GM19240 (cell line): Measurements from ENCODE around the gene CSRNP2.
"Not testable (repeated sequence)": the region's sequence is repeated elsewhere in the genome, so short reads cannot be mapped to it uniquely, and the experiment has no call there.

Experiments used
- DNase-seq: peaks from one replicate; pipeline ENCODE4 v3.0.0; 2011; ENCODE audit warnings: low spot score; ENCODE audit not compliant: insufficient read length

Gene CSRNP2, protein sequence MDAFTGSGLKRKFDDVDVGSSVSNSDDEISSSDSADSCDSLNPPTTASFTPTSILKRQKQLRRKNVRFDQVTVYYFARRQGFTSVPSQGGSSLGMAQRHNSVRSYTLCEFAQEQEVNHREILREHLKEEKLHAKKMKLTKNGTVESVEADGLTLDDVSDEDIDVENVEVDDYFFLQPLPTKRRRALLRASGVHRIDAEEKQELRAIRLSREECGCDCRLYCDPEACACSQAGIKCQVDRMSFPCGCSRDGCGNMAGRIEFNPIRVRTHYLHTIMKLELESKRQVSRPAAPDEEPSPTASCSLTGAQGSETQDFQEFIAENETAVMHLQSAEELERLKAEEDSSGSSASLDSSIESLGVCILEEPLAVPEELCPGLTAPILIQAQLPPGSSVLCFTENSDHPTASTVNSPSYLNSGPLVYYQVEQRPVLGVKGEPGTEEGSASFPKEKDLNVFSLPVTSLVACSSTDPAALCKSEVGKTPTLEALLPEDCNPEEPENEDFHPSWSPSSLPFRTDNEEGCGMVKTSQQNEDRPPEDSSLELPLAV

DNA sequence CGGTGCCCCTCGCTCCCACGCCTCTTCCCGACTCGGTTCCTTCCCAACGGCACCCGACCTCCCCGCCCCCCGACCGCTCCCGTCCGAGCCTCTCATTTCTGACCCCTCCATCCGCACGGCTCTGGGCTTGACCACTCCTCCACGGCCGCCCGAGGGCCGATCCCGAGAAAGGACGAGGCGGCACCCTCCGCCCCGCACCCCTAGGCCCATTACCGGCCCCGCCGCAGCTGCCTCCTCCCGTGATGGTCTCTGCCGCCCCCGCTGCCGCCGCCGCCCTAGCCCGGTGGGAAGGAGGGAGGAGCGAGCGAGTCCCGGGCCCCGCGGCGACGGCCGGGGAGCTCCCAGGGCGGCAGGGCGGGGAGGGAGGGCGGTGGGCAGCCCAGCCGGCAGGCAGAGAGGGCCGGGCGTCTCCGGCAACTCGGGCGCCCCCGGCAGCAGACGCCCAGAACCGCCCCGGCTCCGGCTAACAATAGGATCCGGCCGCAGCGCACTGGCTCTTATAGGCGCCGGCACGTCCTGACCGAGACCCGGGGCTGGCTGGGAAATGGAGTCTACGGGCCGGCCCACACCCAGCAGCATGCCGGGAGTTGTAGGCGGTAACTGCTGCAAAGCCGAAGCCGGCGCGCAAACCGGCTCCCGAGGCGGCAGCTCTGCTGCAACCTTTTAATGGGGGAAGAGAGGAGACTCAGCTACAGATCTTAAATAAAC lies at the start of gene CSRNP2:
CSRNP2 (minus strand) TSS at position 471 of the 708 bp plus-strand sequence. CDS start 7,035 bp downstream, outside the sequence.
- DNase-seq = peak; percentile 93

DNA sequence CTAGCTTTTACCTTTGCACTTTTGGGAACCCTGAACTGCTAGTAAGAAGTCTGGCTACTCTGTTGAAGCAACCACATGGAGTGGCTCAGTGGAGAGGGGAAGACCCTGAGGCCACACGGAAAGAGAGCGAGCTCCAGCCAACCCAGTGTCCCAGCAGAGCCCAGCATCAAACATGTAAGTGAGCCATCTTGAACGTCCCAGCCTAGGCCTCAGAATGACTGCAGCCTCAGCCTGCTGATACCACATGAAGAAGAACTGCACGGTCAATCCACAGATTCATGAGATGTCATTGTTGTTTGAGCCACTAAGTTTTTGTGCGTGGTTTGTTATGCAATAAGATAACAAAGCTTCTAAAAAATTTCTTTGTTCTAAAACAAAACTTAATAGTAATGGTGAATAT lies 49.3 kb upstream of the CSRNP2 start:
- no peak for DNase-seq

DNA sequence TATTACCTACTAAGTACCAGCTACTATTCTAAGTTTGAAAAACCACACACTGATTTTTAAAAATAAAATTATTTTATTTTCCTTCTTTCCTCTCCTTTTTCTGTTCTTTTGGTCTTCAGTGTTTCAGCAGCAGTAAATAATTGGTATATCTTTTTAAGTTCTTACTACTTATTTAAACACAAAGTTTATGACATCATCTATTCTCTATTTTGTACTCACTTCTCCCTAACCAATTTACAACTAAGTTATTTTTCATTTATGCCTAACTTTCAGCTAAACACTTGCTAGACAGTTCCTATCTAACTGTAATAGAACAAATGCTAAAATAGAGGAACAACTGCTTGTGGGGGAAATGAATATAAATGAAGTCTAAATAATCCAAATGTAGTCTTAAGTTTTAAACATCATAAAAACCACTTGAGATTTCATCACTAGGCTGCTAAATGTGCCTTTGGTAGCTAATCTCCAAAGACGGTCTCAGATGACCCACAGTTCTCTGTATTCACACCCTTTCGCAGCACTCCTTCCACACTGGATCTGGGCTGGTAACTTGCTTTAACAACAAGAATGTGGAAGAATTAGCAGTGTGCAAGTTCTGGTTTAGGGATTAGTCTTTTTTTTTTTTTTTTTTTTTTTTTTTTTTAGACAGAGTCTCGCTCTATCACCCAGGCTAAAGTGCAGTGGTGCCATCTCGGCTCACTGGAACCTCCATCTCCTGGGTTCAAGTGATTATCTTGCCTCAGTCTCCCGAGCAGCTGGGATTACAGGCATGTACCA lies 48.5 kb upstream of the CSRNP2 start:
- no peak for DNase-seq

DNA sequence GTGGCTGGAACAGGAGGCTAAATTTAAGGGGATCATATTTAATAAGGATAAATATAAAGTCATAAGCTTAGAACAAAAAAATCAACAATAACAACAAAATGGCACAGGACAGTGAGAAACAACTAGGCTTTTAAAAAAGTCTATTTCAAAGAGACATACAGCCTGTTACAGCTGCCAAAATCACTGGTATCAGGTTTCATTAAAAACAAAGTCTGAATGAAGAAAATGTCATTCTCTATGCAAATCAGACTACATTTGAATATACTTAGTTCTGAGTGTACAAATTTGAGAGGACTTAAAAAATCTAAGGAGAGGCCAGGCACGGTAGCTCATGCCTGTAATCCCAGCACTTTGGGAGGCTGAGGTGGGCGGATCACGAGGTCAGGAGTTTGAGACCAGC lies 45.5 kb upstream of the CSRNP2 start:
- no peak for DNase-seq

GRCh38 chr12:51127050-51127729 lies 43.8 kb upstream of the CSRNP2 start:
- DNase-seq = no peak

DNA sequence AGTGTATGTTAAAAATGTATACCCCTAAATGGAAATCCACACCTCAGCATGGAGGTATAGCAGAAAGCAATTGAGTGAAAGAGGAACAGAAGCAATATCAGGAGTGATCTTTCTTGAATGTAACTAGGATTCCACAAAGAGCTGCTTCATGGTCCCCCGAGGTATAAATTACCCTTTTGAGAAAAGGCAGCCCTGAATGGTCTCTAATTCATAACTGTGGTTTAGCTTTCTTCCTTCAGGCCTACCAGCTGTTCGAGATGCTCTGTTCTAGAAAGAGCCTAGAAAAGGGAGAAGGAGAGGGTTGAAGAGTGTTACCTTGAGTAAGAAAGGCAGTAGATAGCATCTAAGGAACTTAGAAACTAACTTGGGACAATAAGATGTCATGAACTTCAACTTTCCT lies 42.9 kb upstream of the CSRNP2 start:
- DNase-seq = no peak

- no peak for DNase-seq
Observed at GRCh38 chr12:51124504-51124903, 41.1 kb upstream of the CSRNP2 start.

DNA sequence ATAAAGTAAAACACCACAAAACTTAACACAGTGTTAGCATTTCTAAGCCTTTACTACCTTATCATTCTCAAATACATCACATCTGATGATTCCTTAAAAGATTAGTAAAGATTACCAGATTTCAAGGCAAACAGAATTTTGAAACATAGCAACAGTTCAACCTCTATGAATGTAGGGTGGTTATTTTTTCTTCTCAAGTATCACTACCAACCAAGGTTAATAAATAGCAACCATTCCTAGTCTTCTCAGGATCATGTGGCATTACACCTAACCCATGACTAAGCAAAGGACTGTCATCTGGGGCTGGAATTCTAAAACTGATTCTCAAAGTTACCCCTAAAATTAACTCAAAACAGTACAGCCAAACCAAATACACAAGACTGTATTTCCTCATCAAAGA lies 39.4 kb upstream of the CSRNP2 start:
- DNase-seq = no peak

GRCh38 chr12:51118706-51119105 lies 35.3 kb upstream of the CSRNP2 start:
- DNase-seq = no peak

- DNase-seq = no peak
Observed at GRCh38 chr12:51115533-51115932, 32.1 kb upstream of the CSRNP2 start.

GRCh38 chr12:51108136-51108535 lies 24.7 kb upstream of the CSRNP2 start:
- no peak for DNase-seq

GRCh38 chr12:51103977-51104376 lies 20.6 kb upstream of the CSRNP2 start:
- DNase-seq = no peak

- no peak for DNase-seq
Observed at GRCh38 chr12:51098611-51099010, 15.2 kb upstream of the CSRNP2 start.

DNA sequence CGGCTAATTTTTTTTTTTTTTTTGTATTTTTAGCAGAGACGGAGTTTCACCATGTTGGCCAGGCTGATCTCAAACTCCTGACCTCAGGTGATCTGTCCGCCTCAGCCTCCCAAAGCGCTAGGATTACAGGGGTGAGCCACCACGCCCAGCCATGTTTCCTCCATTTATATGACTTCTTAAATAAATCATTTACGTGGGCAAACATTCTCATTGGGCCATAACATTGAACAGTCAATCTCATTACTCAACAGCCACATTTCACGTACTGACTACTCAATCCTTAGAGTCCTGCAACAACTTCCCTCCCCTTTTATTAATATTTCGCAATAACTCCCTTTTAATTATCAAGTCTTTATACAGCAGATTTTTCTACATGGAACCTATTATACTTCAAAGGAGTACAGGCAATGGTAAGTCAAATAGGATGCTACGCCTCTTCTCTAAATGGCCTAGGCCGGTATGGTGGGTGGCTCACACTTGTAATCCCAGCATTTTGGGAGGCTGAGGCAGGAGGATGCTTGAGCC lies 7.4 kb upstream of the CSRNP2 start:
- DNase-seq = no peak

- no peak for DNase-seq
Observed at GRCh38 chr12:51087818-51088217, 4.4 kb upstream of the CSRNP2 start.

GRCh38 chr12:51086933-51087332 lies 3.5 kb upstream of the CSRNP2 start:
- no peak for DNase-seq

DNA sequence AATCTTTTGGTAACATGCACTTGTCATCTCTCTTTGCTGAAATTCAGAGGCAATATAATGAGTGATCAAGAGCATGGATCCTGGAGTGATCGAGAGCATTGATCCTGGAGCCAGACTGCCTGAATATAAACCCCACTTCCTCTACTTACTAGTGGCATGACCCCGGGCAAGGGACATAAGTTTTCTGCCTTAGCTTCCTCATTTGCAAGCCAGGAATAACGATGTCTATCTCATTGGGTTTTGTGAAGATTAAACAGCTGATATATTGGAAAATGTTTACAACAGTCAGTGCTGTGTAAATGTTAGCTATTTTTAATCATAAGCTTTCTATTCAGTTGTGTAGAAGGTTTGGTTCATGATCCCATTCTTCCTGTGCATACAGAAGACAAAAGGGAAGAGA lies 2.4 kb upstream of the CSRNP2 start:
- no peak for DNase-seq

- no peak for DNase-seq
Observed at GRCh38 chr12:51082561-51083125, 753 bp downstream of the CSRNP2 start.

DNA sequence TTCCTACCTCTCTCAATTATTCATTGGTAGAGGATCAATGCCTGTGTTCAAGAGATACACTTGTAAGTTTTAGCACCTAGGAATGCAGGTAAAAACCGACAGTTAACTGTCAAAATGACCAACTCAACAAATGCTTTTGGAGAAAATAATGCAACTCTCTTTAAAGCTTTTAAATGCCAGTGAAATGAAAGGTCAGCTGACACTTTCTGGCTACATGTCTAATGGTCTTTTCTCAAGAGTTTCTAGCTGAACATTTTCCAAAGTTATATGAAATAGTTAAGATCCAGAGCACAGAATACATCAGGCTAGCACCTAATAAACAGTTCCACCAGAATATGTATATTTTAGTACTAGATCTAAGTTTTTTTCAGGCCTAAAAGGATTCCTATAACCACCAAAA lies 2.0 kb downstream of the CSRNP2 start:
- no peak for DNase-seq

DNA sequence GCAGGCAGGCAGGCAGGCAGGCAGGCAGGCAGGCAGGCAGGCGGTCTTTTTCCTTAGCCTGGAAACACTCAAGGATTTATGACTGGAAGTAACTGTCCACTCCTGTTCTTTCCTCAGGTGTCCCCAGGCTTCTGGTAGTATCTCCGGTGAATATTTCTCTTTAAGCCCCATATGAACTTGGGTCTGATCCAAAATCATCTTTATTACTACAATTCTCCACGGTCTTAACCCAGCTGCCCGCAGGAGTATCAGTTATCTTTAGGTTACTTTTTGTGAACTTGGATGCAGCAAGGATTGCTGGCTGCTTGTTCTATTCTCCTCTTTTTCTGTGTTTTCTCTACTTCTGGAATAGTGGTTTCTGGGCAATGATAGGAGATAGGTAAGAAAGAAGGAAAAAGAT lies 3.3 kb downstream of the CSRNP2 start:
- DNase-seq = no peak

GRCh38 chr12:51078866-51079265 lies 4.5 kb downstream of the CSRNP2 start:
- DNase-seq = not testable (repeated sequence)
